ENCODE results near the gene DIP2A.
"Not testable (repeated sequence)": the region's sequence is repeated elsewhere in the genome, so short reads cannot be mapped to it uniquely, and the experiment has no call there.

The DIP2A gene

DNA sequence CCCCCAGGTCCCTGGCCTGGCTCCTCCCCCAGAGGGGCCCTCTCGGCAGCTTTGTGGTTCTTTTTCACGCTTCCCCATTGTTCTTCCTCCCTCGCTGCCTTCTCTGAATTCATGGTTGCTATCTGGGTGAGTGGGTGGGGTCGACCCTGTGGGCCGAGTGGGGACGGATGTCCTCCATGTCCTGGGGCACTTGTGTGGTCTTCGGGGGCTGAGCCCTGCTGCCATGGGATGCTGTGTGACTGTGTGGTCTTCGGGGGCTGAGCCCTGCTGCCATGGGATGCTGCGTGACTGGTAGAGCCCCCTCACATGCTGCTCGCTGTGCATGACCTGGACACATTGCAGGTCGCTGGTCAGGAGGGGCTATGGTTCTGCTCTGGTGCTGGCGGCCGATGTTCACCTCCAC lies 21.6 kb upstream of the DIP2A start:
- Histone ChIP-seq H3K36me3 (ENCODE audit: insufficient read depth, low read length) (peaks cover 55% of the 10 kb centered on the region), H3K27me3 (ENCODE audit: control insufficient read depth in 1 of 2, insufficient read depth in 2 of 2, low read length in 2 of 2) (no peaks in the 10 kb centered on the region), H3K4me1 (ENCODE audit: insufficient read depth, low read length) (no peaks in the 10 kb centered on the region), H3K9me3 (ENCODE audit: low read length) (no peaks in the 10 kb centered on the region), H3K27ac (ENCODE audit: low read depth, low read length) (no peak overlapping the region), H3K4me3 (ENCODE audit: low read depth in 1 of 2, low read length in 2 of 2) (no peak overlapping the region), H3K9ac (ENCODE audit: low read length) (no peak overlapping the region)

DNA sequence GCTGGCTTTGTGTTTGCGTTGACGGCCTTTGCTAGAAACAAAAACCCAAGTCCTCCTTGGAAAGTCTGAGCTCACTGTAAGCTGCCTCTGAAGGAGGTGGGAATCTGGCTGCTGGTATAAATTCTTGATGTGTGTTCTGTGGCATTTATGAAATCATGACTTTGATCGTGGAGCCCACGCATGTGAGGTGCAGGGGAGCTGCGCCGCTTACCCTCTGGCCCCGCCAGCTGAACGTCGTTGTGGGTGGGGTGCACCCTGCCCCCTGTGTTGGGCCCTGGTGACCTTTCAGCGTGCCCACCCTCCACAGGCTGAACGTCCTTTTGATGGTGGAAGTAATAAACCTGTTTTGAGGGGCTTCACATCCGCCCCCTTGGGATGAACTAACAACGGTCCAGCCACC lies 21.2 kb upstream of the DIP2A start:
- Histone ChIP-seq H3K27me3 (ENCODE audit: control insufficient read depth in 1 of 2, insufficient read depth in 2 of 2, low read length in 2 of 2) (no peaks in the 10 kb centered on the region), H3K4me1 (ENCODE audit: insufficient read depth, low read length) (no peaks in the 10 kb centered on the region), H3K9ac (ENCODE audit: low read length) (no peak overlapping the region), H3K27ac (ENCODE audit: low read depth, low read length) (no peak overlapping the region), H3K4me3 (ENCODE audit: low read depth in 1 of 2, low read length in 2 of 2) (no peak overlapping the region), H3K9me3 (ENCODE audit: low read length) (no peaks in the 10 kb centered on the region), H3K36me3 (ENCODE audit: insufficient read depth, low read length) (peaks cover 54% of the 10 kb centered on the region)

DNA sequence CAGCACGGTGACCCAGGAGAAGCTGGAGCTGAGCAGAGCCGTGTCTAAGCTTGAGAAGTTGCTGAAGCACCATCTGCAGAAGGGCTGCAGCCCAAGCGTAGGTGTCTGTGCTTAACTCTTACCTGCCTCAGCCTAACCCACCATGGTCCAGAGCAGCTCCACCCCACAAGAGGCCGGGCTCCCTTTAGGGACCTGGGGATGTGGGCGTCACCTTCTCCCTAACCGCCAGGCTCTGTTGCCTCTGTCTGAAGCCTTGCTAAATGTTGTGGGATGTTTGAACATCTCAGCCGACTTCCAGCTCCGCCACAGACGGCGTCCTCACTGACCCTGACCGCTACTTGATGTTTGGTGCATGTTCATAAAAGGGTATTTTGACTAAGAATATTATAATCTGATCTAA lies 20.4 kb upstream of the DIP2A start:
- Histone ChIP-seq H3K36me3 (ENCODE audit: insufficient read depth, low read length) (peaks cover 62% of the 10 kb centered on the region), H3K27ac (ENCODE audit: low read depth, low read length) (no peak overlapping the region), H3K4me1 (ENCODE audit: insufficient read depth, low read length) (no peaks in the 10 kb centered on the region), H3K9me3 (ENCODE audit: low read length) (no peaks in the 10 kb centered on the region), H3K4me3 (ENCODE audit: low read depth in 1 of 2, low read length in 2 of 2) (no peak overlapping the region), H3K27me3 (ENCODE audit: control insufficient read depth in 1 of 2, insufficient read depth in 2 of 2, low read length in 2 of 2) (no peaks in the 10 kb centered on the region), H3K9ac (ENCODE audit: low read length) (no peak overlapping the region)

DNA sequence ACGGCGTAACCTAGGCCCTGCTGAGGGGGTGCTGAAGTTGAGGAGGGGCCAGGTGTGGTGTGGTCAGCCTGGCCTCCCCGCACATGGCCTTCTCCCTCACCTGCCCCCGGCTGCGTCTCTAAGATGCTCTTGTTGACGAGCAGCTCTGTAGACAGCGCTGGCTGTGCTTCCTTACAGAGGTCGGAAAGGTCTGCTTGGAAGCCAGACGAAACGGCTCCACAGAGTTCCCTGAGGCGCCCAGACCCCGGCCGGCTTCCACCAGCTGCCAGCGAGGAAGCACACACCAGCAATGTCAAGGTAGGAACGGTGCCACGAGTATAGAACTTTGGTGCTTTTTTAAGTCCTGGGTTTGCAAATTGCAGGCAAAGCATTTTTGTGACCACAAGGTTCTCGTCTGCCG lies 18.8 kb upstream of the DIP2A start:
- Histone ChIP-seq H3K9me3 (ENCODE audit: low read length) (no peaks in the 10 kb centered on the region), H3K4me1 (ENCODE audit: insufficient read depth, low read length) (no peaks in the 10 kb centered on the region), H3K9ac (ENCODE audit: low read length) (no peak overlapping the region), H3K27me3 (ENCODE audit: control insufficient read depth in 1 of 2, insufficient read depth in 2 of 2, low read length in 2 of 2) (no peaks in the 10 kb centered on the region), H3K4me3 (ENCODE audit: low read depth in 1 of 2, low read length in 2 of 2) (no peak overlapping the region), H3K27ac (ENCODE audit: low read depth, low read length) (no peak overlapping the region), H3K36me3 (ENCODE audit: insufficient read depth, low read length) (peaks cover 62% of the 10 kb centered on the region)

DNA sequence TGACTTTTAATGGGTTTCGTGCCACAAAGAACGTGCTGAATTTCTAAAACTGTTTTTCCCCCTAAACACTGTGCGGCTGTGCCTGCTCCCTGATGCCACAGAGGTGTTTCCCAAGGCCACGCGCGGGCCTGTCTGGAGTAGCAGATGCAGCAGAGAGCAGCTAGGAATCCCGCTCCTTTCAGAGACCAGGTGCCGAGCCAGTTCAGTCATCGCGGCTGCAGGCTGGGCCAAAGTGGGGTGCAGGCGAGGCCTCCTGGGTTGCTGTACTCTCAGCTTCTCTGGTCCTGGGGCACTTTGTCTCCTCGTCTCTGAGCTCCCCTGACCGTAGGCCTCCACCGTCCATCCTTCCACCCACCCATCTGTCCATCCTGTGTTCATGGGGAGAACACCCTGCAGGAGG lies 17.4 kb upstream of the DIP2A start:
- Histone ChIP-seq H3K4me1 (ENCODE audit: insufficient read depth, low read length) (no peaks in the 10 kb centered on the region), H3K9me3 (ENCODE audit: low read length) (no peaks in the 10 kb centered on the region), H3K4me3 (ENCODE audit: low read depth in 1 of 2, low read length in 2 of 2) (no peak overlapping the region), H3K9ac (ENCODE audit: low read length) (no peak overlapping the region), H3K27me3 (ENCODE audit: control insufficient read depth in 1 of 2, insufficient read depth in 2 of 2, low read length in 2 of 2) (no peaks in the 10 kb centered on the region), H3K36me3 (ENCODE audit: insufficient read depth, low read length) (peaks cover 58% of the 10 kb centered on the region), H3K27ac (ENCODE audit: low read depth, low read length) (no peak overlapping the region)

DNA sequence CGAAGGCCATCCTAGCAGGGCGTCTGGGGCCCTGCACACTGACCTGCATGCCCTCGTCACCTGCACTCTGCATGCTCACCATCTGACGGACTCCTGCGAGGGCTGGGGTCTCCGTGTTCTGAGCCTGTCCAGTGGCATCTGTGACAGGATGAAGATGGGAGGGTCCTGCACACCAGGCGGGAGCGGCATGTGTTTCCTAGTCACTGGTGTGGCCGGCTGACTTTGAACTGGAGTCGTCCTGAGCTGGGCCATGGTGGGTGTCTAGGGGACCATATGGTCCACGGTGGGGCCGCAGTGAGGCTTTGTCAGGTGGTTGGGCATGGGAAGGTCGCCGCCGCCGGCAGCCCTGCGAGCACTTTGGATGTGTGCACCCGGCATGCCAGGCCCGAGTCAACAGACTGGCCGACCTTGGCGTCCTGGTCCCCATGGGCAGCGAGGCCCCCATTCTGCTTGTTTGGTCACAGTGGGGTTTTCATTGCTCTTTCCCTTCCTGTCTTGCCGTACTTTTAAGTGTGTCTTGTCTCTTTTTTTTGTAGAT lies 16.7 kb upstream of the DIP2A start:
- no peaks in the 10 kb centered on the region for H3K27me3 ChIP-seq (ENCODE audit: control insufficient read depth in 1 of 2, insufficient read depth in 2 of 2, low read length in 2 of 2)
- H3K4me1 ChIP-seq (ENCODE audit: insufficient read depth, low read length): no peaks in the 10 kb centered on the region
- no peak overlapping the region for H3K4me3 ChIP-seq (ENCODE audit: low read depth in 1 of 2, low read length in 2 of 2)
- H3K9me3 ChIP-seq (ENCODE audit: low read length): no peaks in the 10 kb centered on the region
- H3K27ac ChIP-seq (ENCODE audit: low read depth, low read length): no peak overlapping the region
- no peak overlapping the region for H3K9ac ChIP-seq (ENCODE audit: low read length)
- H3K36me3 ChIP-seq (ENCODE audit: insufficient read depth, low read length): peaks cover 51% of the 10 kb centered on the region

DNA sequence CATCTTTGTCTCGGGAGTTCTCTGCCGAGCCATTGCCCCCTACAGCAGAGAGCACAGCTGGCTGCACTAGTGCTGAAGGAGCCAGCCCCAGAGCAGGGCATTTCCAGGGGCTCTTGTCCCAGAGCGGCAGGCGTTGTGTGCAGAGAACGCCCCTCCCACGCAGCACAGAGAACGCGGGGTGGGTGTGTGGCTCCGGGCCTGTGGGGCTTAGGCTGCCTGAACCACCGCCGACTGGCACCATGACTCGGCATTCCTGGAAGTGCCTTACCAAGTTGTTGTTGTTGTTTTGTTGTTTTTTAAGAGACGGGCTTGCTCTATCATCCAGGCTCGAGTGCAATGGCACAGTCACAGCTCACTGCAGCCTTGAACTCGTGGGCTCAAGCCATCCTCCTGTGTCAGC lies 15.8 kb upstream of the DIP2A start:
- H3K27me3 ChIP-seq (ENCODE audit: control insufficient read depth in 1 of 2, insufficient read depth in 2 of 2, low read length in 2 of 2): no peaks in the 10 kb centered on the region
- H3K4me3 ChIP-seq (ENCODE audit: low read depth in 1 of 2, low read length in 2 of 2): no peak overlapping the region
- H3K36me3 ChIP-seq (ENCODE audit: insufficient read depth, low read length): peaks cover 42% of the 10 kb centered on the region
- no peak overlapping the region for H3K9ac ChIP-seq (ENCODE audit: low read length)
- no peak overlapping the region for H3K27ac ChIP-seq (ENCODE audit: low read depth, low read length)
- no peaks in the 10 kb centered on the region for H3K4me1 ChIP-seq (ENCODE audit: insufficient read depth, low read length)
- H3K9me3 ChIP-seq (ENCODE audit: low read length): no peaks in the 10 kb centered on the region

DNA sequence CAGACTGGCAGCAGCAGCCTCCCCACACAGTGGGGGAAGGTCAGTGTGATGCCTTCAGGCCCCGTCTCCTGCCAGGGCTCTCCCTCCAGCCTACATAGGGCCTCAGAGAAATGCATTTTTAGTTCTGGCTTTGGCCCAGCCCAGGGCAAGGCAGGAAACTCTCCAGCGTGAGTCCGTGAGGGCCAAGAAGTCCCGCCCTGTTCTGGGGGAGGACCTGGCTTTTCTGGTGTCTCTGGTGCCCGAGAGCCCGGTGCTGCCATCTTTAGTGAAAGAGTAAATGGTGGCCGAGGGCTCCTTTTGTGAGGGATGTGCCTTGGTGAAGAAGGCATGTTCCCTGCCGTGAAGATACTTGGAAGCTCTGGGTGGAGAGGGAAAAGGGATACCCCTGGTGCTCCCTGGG lies 14.8 kb upstream of the DIP2A start:
- no peaks in the 10 kb centered on the region for H3K27me3 ChIP-seq (ENCODE audit: control insufficient read depth in 1 of 2, insufficient read depth in 2 of 2, low read length in 2 of 2)
- H3K27ac ChIP-seq (ENCODE audit: low read depth, low read length): no peak overlapping the region
- H3K4me3 ChIP-seq (ENCODE audit: low read depth in 1 of 2, low read length in 2 of 2): no peak overlapping the region
- no peaks in the 10 kb centered on the region for H3K9me3 ChIP-seq (ENCODE audit: low read length)
- H3K9ac ChIP-seq (ENCODE audit: low read length): no peak overlapping the region
- H3K4me1 ChIP-seq (ENCODE audit: insufficient read depth, low read length): no peaks in the 10 kb centered on the region
- H3K36me3 ChIP-seq (ENCODE audit: insufficient read depth, low read length): peaks cover 37% of the 10 kb centered on the region

DNA sequence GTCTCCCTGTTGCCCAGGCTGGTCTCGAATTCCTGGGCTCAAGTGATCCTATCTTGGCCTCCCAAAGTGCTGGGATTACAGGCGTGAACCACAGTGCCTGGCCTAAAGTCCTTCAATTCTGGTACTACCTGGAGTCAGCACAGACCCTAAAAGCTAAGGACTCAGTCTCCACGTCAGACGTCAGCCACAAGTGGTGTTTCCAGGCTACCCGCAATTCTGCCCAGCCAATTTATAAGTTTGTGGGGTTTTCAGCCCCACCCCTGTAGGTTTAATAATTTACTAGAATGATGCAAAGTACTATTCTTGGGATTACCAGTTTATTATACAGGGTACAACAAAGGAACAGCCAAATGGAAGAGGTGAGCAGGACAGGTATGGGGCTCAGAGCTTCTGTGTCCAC lies 10.6 kb upstream of the DIP2A start:
- H3K4me1 ChIP-seq (ENCODE audit: insufficient read depth, low read length): no peaks in the 10 kb centered on the region
- no peak overlapping the region for H3K4me3 ChIP-seq (ENCODE audit: low read depth in 1 of 2, low read length in 2 of 2)
- H3K27ac ChIP-seq (ENCODE audit: low read depth, low read length): no peak overlapping the region
- H3K9ac ChIP-seq (ENCODE audit: low read length): no peak overlapping the region
- H3K27me3 ChIP-seq (ENCODE audit: control insufficient read depth in 1 of 2, insufficient read depth in 2 of 2, low read length in 2 of 2): no peaks in the 10 kb centered on the region
- peaks cover 5% of the 10 kb centered on the region for H3K36me3 ChIP-seq (ENCODE audit: insufficient read depth, low read length)
- H3K9me3 ChIP-seq (ENCODE audit: low read length): no peaks in the 10 kb centered on the region

DNA sequence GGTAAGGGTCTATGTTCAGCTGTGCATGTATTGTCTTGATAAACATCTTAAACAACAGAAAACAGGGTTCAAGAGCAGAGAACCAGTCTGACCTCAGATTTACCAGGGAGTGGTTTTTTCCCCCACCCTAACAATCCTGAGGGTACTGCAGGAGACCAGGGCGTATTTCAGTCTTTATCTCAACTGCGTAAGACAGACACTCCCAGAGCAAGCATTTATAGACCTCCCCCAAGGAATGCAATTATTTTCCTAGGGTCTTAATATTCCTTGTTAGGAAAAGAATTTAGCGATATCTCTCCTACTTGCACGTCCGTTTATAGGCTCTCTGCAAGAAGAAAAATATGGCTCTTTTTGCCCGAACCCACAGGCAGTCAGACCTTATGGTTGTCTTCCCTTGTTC lies 9.8 kb upstream of the DIP2A start:
- not testable (repeated sequence) for H3K4me1 ChIP-seq (ENCODE audit: insufficient read depth, low read length); H3K9me3 ChIP-seq (ENCODE audit: low read length); H3K27ac ChIP-seq (ENCODE audit: low read depth, low read length); H3K36me3 ChIP-seq (ENCODE audit: insufficient read depth, low read length); H3K9ac ChIP-seq (ENCODE audit: low read length); H3K27me3 ChIP-seq (ENCODE audit: control insufficient read depth in 1 of 2, insufficient read depth in 2 of 2, low read length in 2 of 2); H3K4me3 ChIP-seq (ENCODE audit: low read depth in 1 of 2, low read length in 2 of 2)

DNA sequence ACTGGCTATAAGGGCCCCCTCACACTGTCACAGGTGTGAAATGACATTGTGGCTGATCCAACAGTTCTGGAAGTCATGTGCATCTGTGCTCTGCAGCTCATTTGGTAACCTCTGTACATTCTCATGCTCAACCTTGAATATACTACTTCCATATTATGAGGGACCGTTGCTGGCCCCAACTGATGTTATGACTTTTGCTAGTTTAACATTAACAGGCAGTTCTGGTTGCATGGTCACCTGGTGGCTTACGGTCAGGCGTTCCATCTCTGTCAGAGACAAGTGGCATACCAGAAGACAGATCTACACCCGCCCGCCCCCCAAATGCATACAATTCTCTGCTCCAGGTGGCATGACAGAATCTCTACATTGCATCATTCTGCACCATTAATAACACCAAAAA lies 6.0 kb upstream of the DIP2A start:
- H3K36me3 ChIP-seq (ENCODE audit: insufficient read depth, low read length): peaks cover 3% of the 10 kb centered on the region
- no peaks in the 10 kb centered on the region for H3K9me3 ChIP-seq (ENCODE audit: low read length)
- no peak overlapping the region for H3K4me3 ChIP-seq (ENCODE audit: low read depth in 1 of 2, low read length in 2 of 2)
- peaks cover 38% of the 10 kb centered on the region for H3K4me1 ChIP-seq (ENCODE audit: insufficient read depth, low read length)
- no peaks in the 10 kb centered on the region for H3K27me3 ChIP-seq (ENCODE audit: control insufficient read depth in 1 of 2, insufficient read depth in 2 of 2, low read length in 2 of 2)
- no peak overlapping the region for H3K9ac ChIP-seq (ENCODE audit: low read length)
- H3K27ac ChIP-seq (ENCODE audit: low read depth, low read length): no peak overlapping the region

DNA sequence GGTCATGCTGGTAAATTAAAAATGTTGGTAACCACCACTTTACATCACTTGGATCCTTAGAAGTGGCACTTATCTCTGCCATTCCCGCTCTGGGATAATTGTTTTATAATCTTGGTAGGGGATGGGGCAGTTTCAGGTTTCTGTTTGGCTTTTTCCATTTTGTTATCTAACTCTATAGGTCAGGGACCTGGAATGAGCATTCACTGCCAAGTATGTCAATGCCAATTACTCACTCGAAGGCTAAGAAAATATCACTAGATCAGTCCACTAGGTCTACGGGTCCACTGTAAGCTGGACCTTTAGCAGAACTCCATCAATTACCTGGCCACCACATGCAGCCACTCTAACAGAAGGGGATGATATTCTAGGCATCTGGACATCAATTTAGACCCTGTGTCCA lies 4.5 kb upstream of the DIP2A start:
- H3K4me1 ChIP-seq (ENCODE audit: insufficient read depth, low read length): peaks cover 40% of the 10 kb centered on the region

More for the DNA sequence above, 4.5 kb upstream of the DIP2A start:
- no peak overlapping the region for H3K27ac ChIP-seq (ENCODE audit: low read depth, low read length)
- H3K9ac ChIP-seq (ENCODE audit: low read length): no peak overlapping the region
- peaks cover 3% of the 10 kb centered on the region for H3K36me3 ChIP-seq (ENCODE audit: insufficient read depth, low read length)
- H3K4me3 ChIP-seq (ENCODE audit: low read depth in 1 of 2, low read length in 2 of 2): no peak overlapping the region
- H3K27me3 ChIP-seq (ENCODE audit: control insufficient read depth in 1 of 2, insufficient read depth in 2 of 2, low read length in 2 of 2): no peaks in the 10 kb centered on the region
- no peaks in the 10 kb centered on the region for H3K9me3 ChIP-seq (ENCODE audit: low read length)
